LoVo (cell line): Measurements from ENCODE around the gene TWF2.

ENCODE experiments used
- DNase-seq: peaks from one replicate; pipeline ENCODE4 v3.0.0-alpha.2; 2016; ENCODE audit warnings: low spot score

TWF2 gene

DNA sequence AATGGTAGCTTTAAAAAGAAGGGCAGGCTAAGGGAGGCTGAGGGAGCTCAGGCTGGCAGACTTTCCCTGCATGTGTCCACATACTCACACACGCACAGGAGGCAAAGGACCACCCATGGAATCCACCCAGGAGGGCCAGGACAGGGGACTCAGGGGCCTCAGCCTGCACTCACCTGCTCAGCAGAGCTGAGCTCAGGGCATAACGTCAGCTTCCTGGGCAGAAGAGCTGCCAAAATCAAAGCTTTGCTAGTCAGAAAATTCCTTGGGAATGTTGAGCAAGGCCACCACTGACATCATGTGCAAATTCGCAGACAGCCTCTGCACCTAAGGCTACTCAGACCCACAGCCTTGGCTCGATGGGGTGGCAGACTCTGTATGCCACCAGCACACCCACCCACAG, 57.4 kb downstream of the TWF2 start:
- no peak for DNase-seq
